HepG2 (cell line): ENCODE results near the gene CSNK1G1. TPM values are rescaled to one million over a fixed set of nuclear protein-coding genes. Genes with fewer than 3 reads are reported as not detected.

Experiments
- ATF4 ChIP-seq, 2 experiments: fragments of 450-650 bp in 1 of 2; sonication (generic) in 1 of 2; formaldehyde crosslinking; IDR thresholded peaks; 2 replicates each; pipeline versions ENCODE4 v1.5.0 to v1.8.0; 2020 to 2022; ENCODE audit warnings: mild to moderate bottlenecking in 1 of 2, missing genetic modification reagents in 1 of 2
- CCAR2 ChIP-seq: fragments of 200-400 bp; formaldehyde crosslinking; optimal IDR thresholded peaks from 2 replicates; pipeline ENCODE3; 2018; ENCODE audit warnings: low read depth, mild to moderate bottlenecking, low read length, moderate library complexity
- CENPX ChIP-seq: sonication (generic); formaldehyde crosslinking; IDR thresholded peaks from 2 replicates; pipeline ENCODE4 v1.9.0; 2021; ENCODE audit warnings: mild to moderate bottlenecking, missing genetic modification reagents, moderate library complexity
- CHD4 ChIP-seq: fragments of 200-600 bp; sonication (generic); IDR thresholded peaks from 2 replicates; pipeline ENCODE4 v1.7.0; 2017; ENCODE audit warnings: mild to moderate bottlenecking, low read length, borderline replicate concordance
- FOSL1 ChIP-seq: sonication (generic); formaldehyde crosslinking; IDR thresholded peaks from 2 replicates; pipeline ENCODE4 v1.9.0; 2021; ENCODE audit warnings: missing genetic modification reagents, borderline replicate concordance
- GATA4 ChIP-seq: sonication (generic); IDR thresholded peaks from 2 replicates; pipeline ENCODE4 v1.6.1; 2016; ENCODE audit warnings: antibody characterized with exemption, low read depth, borderline replicate concordance
- HMGA1 ChIP-seq: sonication (generic); formaldehyde crosslinking; conservative IDR thresholded peaks from 2 replicates; pipeline ENCODE4 v1.4.0; 2020; ENCODE audit warnings: missing genetic modification reagents
- KDM1A ChIP-seq: IDR thresholded peaks from 2 replicates; pipeline ENCODE4 v1.6.1; 2016; ENCODE audit warnings: missing compliant biosample characterization
- KDM3A ChIP-seq: IDR thresholded peaks from 2 replicates; pipeline ENCODE4 v1.6.1; 2018; ENCODE audit warnings: low read depth, missing compliant biosample characterization
- MAF1 ChIP-seq: sonication (generic); formaldehyde crosslinking; IDR thresholded peaks from 2 replicates; pipeline ENCODE4 v1.5.0; 2020; ENCODE audit warnings: missing genetic modification reagents, borderline replicate concordance
- PAF1 ChIP-seq: IDR thresholded peaks from 2 replicates; pipeline ENCODE4 v1.6.1; 2016; ENCODE audit warnings: missing genetic modification reagents, missing compliant biosample characterization
- POLR2AphosphoS2 ChIP-seq: IDR thresholded peaks from 2 replicates; pipeline ENCODE4 v1.6.1; 2011; ENCODE audit warnings: low read depth, low read length, improper control_type of control experiment
- TAF15 ChIP-seq: fragments of 200-400 bp; formaldehyde crosslinking; IDR thresholded peaks from one replicate; pipeline ENCODE4 v1.6.1; 2018; ENCODE audit warnings: mild to moderate bottlenecking, low read depth, low read length; ENCODE audit not compliant: poor library complexity, severe bottlenecking
- YEATS2 ChIP-seq: sonication (generic); formaldehyde crosslinking; IDR thresholded peaks from 2 replicates; pipeline ENCODE4 v1.4.0; 2020; ENCODE audit warnings: missing genetic modification reagents, borderline replicate concordance
- ZFP37 ChIP-seq: sonication (generic); formaldehyde crosslinking; IDR thresholded peaks from 2 replicates; pipeline ENCODE4 v1.4.0; 2020; ENCODE audit warnings: missing genetic modification reagents, borderline replicate concordance
- ZKSCAN1 ChIP-seq: fragments of 150-350 bp; IDR thresholded peaks from 2 replicates; pipeline ENCODE4 v1.6.1; 2014; ENCODE audit warnings: low read length
- ZMYM3 ChIP-seq: sonication (generic); formaldehyde crosslinking; IDR thresholded peaks from 2 replicates; pipeline ENCODE4 v1.5.1; 2020; ENCODE audit warnings: mild to moderate bottlenecking, missing genetic modification reagents
- ZNF205 ChIP-seq: IDR thresholded peaks from 2 replicates; pipeline ENCODE4 v1.6.1; 2018; ENCODE audit warnings: missing biosample characterization, missing genetic modification reagents
- ZNF282 ChIP-seq: fragments of 450-650 bp; IDR thresholded peaks from 2 replicates; pipeline ENCODE4 v1.6.1; 2018; ENCODE audit not compliant: partially characterized antibody
- ZNF350 ChIP-seq: sonication (generic); formaldehyde crosslinking; IDR thresholded peaks from 2 replicates; pipeline ENCODE4 v1.4.0; 2020; ENCODE audit warnings: mild to moderate bottlenecking, low read depth, missing genetic modification reagents, borderline replicate concordance
- ZNF567 ChIP-seq: sonication (generic); formaldehyde crosslinking; IDR thresholded peaks from 2 replicates; pipeline ENCODE4 v1.8.1; 2023; ENCODE audit warnings: mild to moderate bottlenecking, missing genetic modification reagents, borderline replicate concordance
- ZNF749 ChIP-seq: sonication (generic); formaldehyde crosslinking; IDR thresholded peaks from 2 replicates; pipeline ENCODE4 v1.8.0; 2022; ENCODE audit warnings: mild to moderate bottlenecking, missing genetic modification reagents, moderate library complexity, borderline replicate concordance
- ZNF770 ChIP-seq: sonication (generic); formaldehyde crosslinking; IDR thresholded peaks from 2 replicates; pipeline ENCODE4 v1.5.0; 2020; ENCODE audit warnings: mild to moderate bottlenecking, missing genetic modification reagents
- ZNF883 ChIP-seq: sonication (generic); formaldehyde crosslinking; IDR thresholded peaks from 2 replicates; pipeline ENCODE4 v1.5.1; 2020; ENCODE audit warnings: mild to moderate bottlenecking, missing genetic modification reagents; ENCODE audit errors: not compliant biosample characterization
- ZSCAN20 ChIP-seq: sonication (generic); formaldehyde crosslinking; IDR thresholded peaks from 2 replicates; pipeline ENCODE4 v1.4.0; 2020; ENCODE audit warnings: missing genetic modification reagents, mild to moderate bottlenecking, borderline replicate concordance
- polyA plus RNA-seq, 8 experiments: library from polyadenylated mRNA; depleted of rRNA in 3 of 8; stranded (reverse) in 7 of 8; unstranded in 1 of 8; fragments of >200 nt; fragmentation: Illumina TruSeq in 4 of 8; extraction: Trizol in 4 of 8; gene quantifications; 2 replicates each; pipeline versions ENCODE4 v1.2.1 to v1.2.3, GENCODE V29; 2011 to 2016; ENCODE audit warnings: low read depth in 4 of 8, missing spikeins in 1 of 8, mixed read lengths in 1 of 8; ENCODE audit not compliant: insufficient read depth in 1 of 8
- total RNA-seq, 5 experiments: library from RNA; depleted of rRNA; stranded (reverse); fragments of >200 nt; fragmentation: Illumina TruSeq; extraction: Trizol; gene quantifications; 2 replicates each; pipeline ENCODE4 v1.2.3, GENCODE V29; 2016; ENCODE audit warnings: low read depth in 1 of 5
- TF ChIP-seq, protein P1 (sequence below): IDR thresholded peaks from 2 replicates; pipeline ENCODE4 v1.6.1; 2016; ENCODE audit warnings: low read depth, control low read depth
- TF ChIP-seq, protein P2 (sequence below): sonication (generic); formaldehyde crosslinking; IDR thresholded peaks from 2 replicates; pipeline ENCODE4 v1.8.1; 2023; ENCODE audit warnings: mild to moderate bottlenecking, missing genetic modification reagents

The CSNK1G1 gene
- total and polyA plus RNA-seq, 2 of the 13 experiments (the other 11 are each of a cell fraction or from before 2014, with no cell fraction given), result 8.5 to 12.6 TPM

- TF ChIP-seq TAF15 (peak; percentile 43), ZFP37 (no peak), FOSL1 (CRISPR knock-in tag) (no peak), MAF1 (no peak), ZNF883 (CRISPR knock-in tag) (no peak), ZNF567 (no peak), KDM1A (CRISPR knock-in tag) (no peak), PAF1 (CRISPR knock-in tag) (no peak), ZNF282 (no peak), ZNF770 (CRISPR knock-in tag) (no peak), HMGA1 (no peak), ATF4 (CRISPR knock-in tag; IDR thresholded peaks at IDR 0.05) (no peak), ZNF749 (no peak), CENPX (CRISPR knock-in tag) (no peak), KDM3A (CRISPR knock-in tag) (no peak), ZNF205 (CRISPR knock-in tag) (no peak), ZKSCAN1 (no peak), CHD4 (no peak), YEATS2 (CRISPR knock-in tag) (peak; percentile 45; the same call in 1 of the 2 replicates), ZNF350 (no peak; the same call in 1 of the 2 replicates), POLR2AphosphoS2 (no peak), GATA4 (no peak), ZMYM3 (CRISPR knock-in tag) (no peak), ZSCAN20 (no peak), CCAR2 (no peak)
- TF ChIP-seq, protein P1, sequence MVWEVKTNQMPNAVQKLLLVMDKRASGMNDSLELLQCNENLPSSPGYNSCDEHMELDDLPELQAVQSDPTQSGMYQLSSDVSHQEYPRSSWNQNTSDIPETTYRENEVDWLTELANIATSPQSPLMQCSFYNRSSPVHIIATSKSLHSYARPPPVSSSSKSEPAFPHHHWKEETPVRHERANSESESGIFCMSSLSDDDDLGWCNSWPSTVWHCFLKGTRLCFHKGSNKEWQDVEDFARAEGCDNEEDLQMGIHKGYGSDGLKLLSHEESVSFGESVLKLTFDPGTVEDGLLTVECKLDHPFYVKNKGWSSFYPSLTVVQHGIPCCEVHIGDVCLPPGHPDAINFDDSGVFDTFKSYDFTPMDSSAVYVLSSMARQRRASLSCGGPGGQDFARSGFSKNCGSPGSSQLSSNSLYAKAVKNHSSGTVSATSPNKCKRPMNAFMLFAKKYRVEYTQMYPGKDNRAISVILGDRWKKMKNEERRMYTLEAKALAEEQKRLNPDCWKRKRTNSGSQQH, result no peak
- TF ChIP-seq, protein P2, sequence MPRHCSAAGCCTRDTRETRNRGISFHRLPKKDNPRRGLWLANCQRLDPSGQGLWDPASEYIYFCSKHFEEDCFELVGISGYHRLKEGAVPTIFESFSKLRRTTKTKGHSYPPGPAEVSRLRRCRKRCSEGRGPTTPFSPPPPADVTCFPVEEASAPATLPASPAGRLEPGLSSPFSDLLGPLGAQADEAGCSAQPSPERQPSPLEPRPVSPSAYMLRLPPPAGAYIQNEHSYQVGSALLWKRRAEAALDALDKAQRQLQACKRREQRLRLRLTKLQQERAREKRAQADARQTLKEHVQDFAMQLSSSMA (CRISPR knock-in tag), result no peak
Observed at GRCh38 chr15:64355944-64356709, at the start of gene CSNK1G1 (continued).
